ENCODE data around the gene FRMPD1.

FRMPD1 gene

GRCh38 chr9:37679649-37680402, 29.1 kb downstream of the FRMPD1 start:
- no peak overlapping the region for H3K27ac ChIP-seq
- TF ChIP-seq ZFX (IDR thresholded peaks at IDR 0.05; ENCODE audit: borderline replicate concordance) (no peak), CTCF (IDR thresholded peaks at IDR 0.05) (no peak)

GRCh38 chr9:37682951-37683350, 32.2 kb downstream of the FRMPD1 start:
- no peak overlapping the region for H3K27ac ChIP-seq
- TF ChIP-seq CTCF (IDR thresholded peaks at IDR 0.05) (no peak), ZFX (IDR thresholded peaks at IDR 0.05; ENCODE audit: borderline replicate concordance) (no peak)

DNA sequence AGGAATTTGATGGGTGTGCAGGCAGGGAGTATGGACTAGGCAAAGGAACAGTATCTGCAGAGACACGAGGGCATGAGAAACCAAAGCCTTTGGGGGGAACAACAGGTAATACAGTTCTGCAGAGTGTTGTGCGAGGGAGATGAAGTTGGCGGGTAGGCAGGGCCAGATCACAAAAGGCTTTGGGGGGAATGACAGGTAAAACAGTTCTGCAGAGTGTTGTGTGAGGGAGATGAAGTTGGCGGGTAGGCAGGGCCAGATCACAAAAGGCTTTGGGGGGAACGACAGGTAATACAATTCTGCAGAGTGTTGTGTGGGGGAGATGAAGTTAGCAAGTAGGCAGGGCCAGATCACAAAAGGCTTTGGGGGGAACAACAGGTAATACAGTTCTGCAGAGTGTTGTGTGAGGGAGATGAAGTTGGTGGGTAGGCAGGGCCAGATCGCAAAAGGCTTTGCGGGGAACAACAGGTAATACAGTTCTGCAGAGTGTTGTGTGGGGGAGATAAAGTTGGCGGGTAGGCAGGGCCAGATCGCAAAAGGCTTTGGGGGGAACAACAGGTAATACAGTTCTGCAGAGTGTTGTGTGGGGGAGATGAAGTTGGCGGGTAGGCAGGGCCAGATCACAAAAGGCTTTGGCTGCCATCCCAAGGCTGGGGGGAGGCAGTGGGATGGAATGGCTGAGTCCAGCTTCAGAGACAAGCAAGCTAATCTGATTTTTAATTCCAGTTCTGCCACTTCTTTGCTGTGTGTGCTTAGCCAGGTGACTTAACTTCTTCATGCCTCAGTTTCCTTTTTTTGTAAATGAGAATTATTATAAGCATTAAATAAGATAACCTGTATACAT, 33.0 kb downstream of the FRMPD1 start:
- TF ChIP-seq ZFX (IDR thresholded peaks at IDR 0.05; ENCODE audit: borderline replicate concordance) (no peak), CTCF (IDR thresholded peaks at IDR 0.05) (no peak)
- H3K27ac ChIP-seq, result no peak overlapping the region

GRCh38 chr9:37692622-37693221, 42.0 kb downstream of the FRMPD1 start:
- no peak overlapping the region for H3K27ac ChIP-seq
- no peak for TF ChIP-seq ZFX (IDR thresholded peaks at IDR 0.05; ENCODE audit: borderline replicate concordance)
- no peak for TF ChIP-seq CTCF (IDR thresholded peaks at IDR 0.05)

DNA sequence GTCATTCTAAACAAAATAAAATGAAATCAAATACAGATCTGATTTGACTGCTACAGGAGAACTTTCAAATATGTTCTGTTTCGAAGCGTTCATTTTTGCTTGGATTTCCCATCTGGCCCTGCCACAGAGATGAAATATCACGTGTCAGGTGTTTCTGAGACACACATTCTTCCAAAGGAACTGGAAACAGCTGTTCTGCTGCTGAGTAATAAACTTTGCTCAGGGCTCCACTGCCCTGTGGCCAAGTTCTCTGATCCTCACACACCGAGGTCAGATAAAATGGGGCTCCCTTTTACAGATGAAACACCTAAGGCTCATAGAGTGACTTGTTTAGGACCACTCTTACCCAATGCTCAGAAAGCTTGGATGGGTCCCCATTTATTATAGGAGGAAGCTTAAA, 42.5 kb downstream of the FRMPD1 start:
- TF ChIP-seq ZFX (IDR thresholded peaks at IDR 0.05; ENCODE audit: borderline replicate concordance) (no peak), CTCF (IDR thresholded peaks at IDR 0.05) (no peak)

GRCh38 chr9:37694355-37694754, 43.6 kb downstream of the FRMPD1 start:
- no peak overlapping the region for H3K27ac ChIP-seq
- TF ChIP-seq CTCF (IDR thresholded peaks at IDR 0.05), result no peak
- no peak for TF ChIP-seq ZFX (IDR thresholded peaks at IDR 0.05; ENCODE audit: borderline replicate concordance)

More for the DNA sequence above, 42.5 kb downstream of the FRMPD1 start:
- no peak overlapping the region for H3K27ac ChIP-seq

Data from 22Rv1 (cell line).